Ishikawa (cell line): ENCODE measurements around the gene SPSB4.

Experiments used
- RAD21 ChIP-seq: IDR thresholded peaks from 2 replicates; pipeline ENCODE4 v1.6.1; 2012; ENCODE audit warnings: low read depth
- TCF12 ChIP-seq: IDR thresholded peaks from 2 replicates; pipeline ENCODE4 v1.6.1; 2012; ENCODE audit warnings: low read depth
- TF ChIP-seq, protein P1 (sequence below): IDR thresholded peaks from 2 replicates; pipeline ENCODE4 v1.6.1; 2012; ENCODE audit warnings: low read depth, mild to moderate bottlenecking

SPSB4 gene

DNA sequence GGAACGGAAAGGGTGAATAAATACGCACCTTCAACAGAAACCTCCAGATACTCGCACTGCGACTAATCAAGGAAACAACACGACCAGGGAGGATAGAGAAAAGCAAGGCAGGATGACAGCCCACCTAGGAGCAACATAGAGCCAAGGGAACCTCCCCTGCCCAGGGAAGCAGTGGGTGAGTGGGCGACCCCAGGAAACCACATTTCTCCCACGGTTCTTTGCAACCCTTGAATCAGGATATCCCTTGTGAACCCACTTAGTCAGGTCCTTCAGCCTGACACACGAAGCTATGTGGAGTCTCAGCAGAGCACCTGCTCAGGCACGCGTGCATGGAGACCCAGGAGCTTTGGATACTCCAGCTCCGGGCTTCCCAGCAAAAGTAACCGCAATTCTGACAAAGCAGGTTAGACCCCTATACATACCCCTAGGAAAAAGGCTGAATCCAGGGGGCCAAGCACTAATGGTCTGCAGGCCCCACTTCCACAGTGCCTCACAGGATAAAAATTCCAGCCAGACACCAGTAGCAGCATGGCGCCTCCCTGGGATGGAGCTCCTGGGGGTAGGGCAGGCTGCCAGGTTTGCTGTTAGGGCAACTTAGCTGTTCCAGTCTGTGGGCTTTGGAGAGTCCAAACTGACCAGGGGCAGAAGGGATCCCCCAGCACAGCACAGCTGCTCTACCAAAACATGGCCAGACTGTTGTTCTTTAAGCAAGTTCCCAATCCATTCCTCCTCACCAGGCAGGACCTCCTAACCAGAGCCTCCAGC lies 142.1 kb downstream of the SPSB4 start:
- no peak for TF ChIP-seq TCF12
- TF ChIP-seq RAD21: no peak
- TF ChIP-seq, protein P1, sequence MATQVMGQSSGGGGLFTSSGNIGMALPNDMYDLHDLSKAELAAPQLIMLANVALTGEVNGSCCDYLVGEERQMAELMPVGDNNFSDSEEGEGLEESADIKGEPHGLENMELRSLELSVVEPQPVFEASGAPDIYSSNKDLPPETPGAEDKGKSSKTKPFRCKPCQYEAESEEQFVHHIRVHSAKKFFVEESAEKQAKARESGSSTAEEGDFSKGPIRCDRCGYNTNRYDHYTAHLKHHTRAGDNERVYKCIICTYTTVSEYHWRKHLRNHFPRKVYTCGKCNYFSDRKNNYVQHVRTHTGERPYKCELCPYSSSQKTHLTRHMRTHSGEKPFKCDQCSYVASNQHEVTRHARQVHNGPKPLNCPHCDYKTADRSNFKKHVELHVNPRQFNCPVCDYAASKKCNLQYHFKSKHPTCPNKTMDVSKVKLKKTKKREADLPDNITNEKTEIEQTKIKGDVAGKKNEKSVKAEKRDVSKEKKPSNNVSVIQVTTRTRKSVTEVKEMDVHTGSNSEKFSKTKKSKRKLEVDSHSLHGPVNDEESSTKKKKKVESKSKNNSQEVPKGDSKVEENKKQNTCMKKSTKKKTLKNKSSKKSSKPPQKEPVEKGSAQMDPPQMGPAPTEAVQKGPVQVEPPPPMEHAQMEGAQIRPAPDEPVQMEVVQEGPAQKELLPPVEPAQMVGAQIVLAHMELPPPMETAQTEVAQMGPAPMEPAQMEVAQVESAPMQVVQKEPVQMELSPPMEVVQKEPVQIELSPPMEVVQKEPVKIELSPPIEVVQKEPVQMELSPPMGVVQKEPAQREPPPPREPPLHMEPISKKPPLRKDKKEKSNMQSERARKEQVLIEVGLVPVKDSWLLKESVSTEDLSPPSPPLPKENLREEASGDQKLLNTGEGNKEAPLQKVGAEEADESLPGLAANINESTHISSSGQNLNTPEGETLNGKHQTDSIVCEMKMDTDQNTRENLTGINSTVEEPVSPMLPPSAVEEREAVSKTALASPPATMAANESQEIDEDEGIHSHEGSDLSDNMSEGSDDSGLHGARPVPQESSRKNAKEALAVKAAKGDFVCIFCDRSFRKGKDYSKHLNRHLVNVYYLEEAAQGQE: no peak
